Spleen (tissue), 11 donors: ENCODE measurements around the gene AIMP1. TPM values are rescaled to one million over a fixed set of nuclear protein-coding genes. Genes with fewer than 3 reads are reported as not detected.

Experiments used
- DNase-seq: peaks from one replicate; pipeline ENCODE4 v3.0.0-alpha.2; 2020
- H3K27ac ChIP-seq, 8 donors: fragments of 200-600 bp; sonication (generic) in 7 of 8; 1 replicate in 4 of 8; 2 replicates in 4 of 8; pipeline versions ENCODE4 v1.5.0 to v1.8.0; 2016 to 2021; ENCODE audit warnings: inconsistent platforms in 4 of 8, mild to moderate bottlenecking in 4 of 8, moderate library complexity in 1 of 8
- H3K27me3 ChIP-seq, 7 donors: fragments of 200-600 bp; sonication (generic) in 6 of 7; replicated peaks in 1 of 7; 1 replicate in 4 of 7; 2 replicates in 3 of 7; pipeline versions ENCODE4 v1.5.0 to v1.8.0; 2016 to 2021; ENCODE audit warnings: inconsistent platforms in 3 of 7, mild to moderate bottlenecking in 1 of 7
- H3K36me3 ChIP-seq, 6 donors: fragments of 200-600 bp; sonication (generic) in 5 of 6; 1 replicate in 4 of 6; 2 replicates in 2 of 6; pipeline versions ENCODE4 v1.5.0 to v1.8.0; 2016 to 2021; ENCODE audit warnings: inconsistent platforms in 2 of 6
- H3K4me1 ChIP-seq, 6 donors: fragments of 200-600 bp; sonication (generic) in 5 of 6; 1 replicate in 3 of 6; 2 replicates in 3 of 6; pipeline versions ENCODE4 v1.5.0 to v1.8.0; 2016 to 2021; ENCODE audit warnings: inconsistent platforms in 3 of 6
- H3K4me3 ChIP-seq, 8 donors: fragments of 200-600 bp; sonication (generic) in 7 of 8; 1 replicate in 4 of 8; 2 replicates in 4 of 8; pipeline versions ENCODE4 v1.5.0 to v1.8.0; 2016 to 2021; ENCODE audit warnings: inconsistent platforms in 4 of 8, mild to moderate bottlenecking in 4 of 8, moderate library complexity in 2 of 8
- H3K9me3 ChIP-seq, 8 donors: fragments of 200-600 bp; sonication (generic) in 7 of 8; 1 replicate in 4 of 8; 2 replicates in 4 of 8; pipeline versions ENCODE4 v1.5.0 to v1.8.0; 2016 to 2021; ENCODE audit warnings: inconsistent platforms in 4 of 8
- POLR2A ChIP-seq, 3 donors: fragments of 450-650 bp; IDR thresholded peaks; one replicate each; pipeline ENCODE4 v1.5.1; 2017; ENCODE audit warnings: antibody characterized with exemption in 3 of 3, mild to moderate bottlenecking in 1 of 3
- POLR2AphosphoS5 ChIP-seq, 3 donors: sonication (generic); formaldehyde crosslinking; IDR thresholded peaks; one replicate each; pipeline ENCODE4 v1.5.1; 2017; ENCODE audit warnings: antibody characterized with exemption in 3 of 3
- WGBS, 5 donors: extraction: QIAGEN DNeasy Blood & Tissue Kit in 3 of 5; methylation state at CpG; one replicate each; pipeline versions ENCODE4 v1.1.5 to v1.1.7; 2013 to 2018; 5-methylcytosine and 5-hydroxymethylcytosine counted together
- intact Hi-C: fragments of 100-400 bp; cut with DNase I; formaldehyde crosslinking; loops from one replicate; pipeline ENCODE4 v1.15.0; 2023; ENCODE audit warnings: low total_unique reads
- polyA plus RNA-seq, 3 donors: library from polyadenylated mRNA; stranded (reverse); fragments of 200-250 nt; gene quantifications; one replicate each; pipeline ENCODE4 v1.2.1, GENCODE V29; 2013
- total RNA-seq, 7 donors: library from RNA; depleted of rRNA in 3 of 7; stranded (reverse); fragments of >200 nt in 3 of 7; fragmentation: NEBNext Ultra II Directional in 4 of 7; extraction: Animal tissue kit (Norgen Biotek cat#: 25700) in 4 of 7; gene quantifications; one replicate each; pipeline versions ENCODE4 v1.1.0 to v1.2.1, GENCODE V29; 2016 to 2021
- TF ChIP-seq, protein P1 (sequence below), 11 experiments: fragments of 200-600 bp in 7 of 11; fragments of 450-650 bp in 4 of 11; sonication (generic) in 4 of 11; IDR thresholded peaks in 8 of 11; conservative IDR thresholded peaks in 3 of 11; 1 replicate in 7 of 11; 2 replicates in 4 of 11; pipeline versions ENCODE4 v1.4.0 to v1.8.0; 2016 to 2021; ENCODE audit warnings: antibody characterized with exemption in 11 of 11, inconsistent platforms in 4 of 11, mild to moderate bottlenecking in 1 of 11
- donor health status: healthy with polysubstance abuse.
- donor health status: DM: no; HTN: no; CAD: no; lungs with moderate emphysema.
- donor health status: DM: no; HTN: no; CAD: no.
- donor health status: Bipolar disorder and iron deficiency.
- donor health status: healthy.
- donor health status: DM: no; HTN: no; CAD: no.
- donor health status: DM: yes; HTN: yes; CAD: no.

The AIMP1 gene
- total and polyA plus RNA-seq, 10 donors, result 15.8 to 43.1 (median 29.2) TPM

DNA sequence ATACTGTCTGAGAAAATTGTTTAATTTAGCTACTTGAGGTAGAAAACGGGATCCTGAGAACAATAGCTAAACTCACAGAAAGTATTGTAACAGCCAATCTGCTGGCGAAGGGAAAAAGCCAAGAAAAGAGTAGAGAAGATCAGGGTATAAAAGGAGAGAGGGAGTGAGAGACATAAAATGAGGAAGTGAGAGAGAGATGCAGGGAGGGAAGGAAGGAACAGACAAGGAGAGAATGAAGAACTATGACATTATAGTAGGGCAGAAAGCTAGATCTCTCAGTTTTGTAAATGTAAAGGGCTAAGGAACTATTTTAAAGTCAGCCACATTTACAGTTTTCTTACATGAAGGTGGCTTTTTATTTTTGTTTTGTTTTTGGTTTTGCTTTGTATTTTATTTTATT is 53.9 kb downstream of the AIMP1 start:
- intact Hi-C loops, result no loop called here
- Histone ChIP-seq H3K27me3 (peaks cover 0 to 16% (median 0%) of the 10 kb centered on the region in 7 donors), H3K9me3 (no peaks in the 10 kb centered on the region), H3K4me1 (no peaks in the 10 kb centered on the region), H3K36me3 (no peaks in the 10 kb centered on the region), H3K27ac (no peak overlapping the region), H3K4me3 (no peak overlapping the region)
- DNase-seq, result no peak
- WGBS, 5 donors, result 67 to 83% (median 79%) methylated on average over 2 of the region's 2 CpGs
- TF ChIP-seq, protein P1, sequence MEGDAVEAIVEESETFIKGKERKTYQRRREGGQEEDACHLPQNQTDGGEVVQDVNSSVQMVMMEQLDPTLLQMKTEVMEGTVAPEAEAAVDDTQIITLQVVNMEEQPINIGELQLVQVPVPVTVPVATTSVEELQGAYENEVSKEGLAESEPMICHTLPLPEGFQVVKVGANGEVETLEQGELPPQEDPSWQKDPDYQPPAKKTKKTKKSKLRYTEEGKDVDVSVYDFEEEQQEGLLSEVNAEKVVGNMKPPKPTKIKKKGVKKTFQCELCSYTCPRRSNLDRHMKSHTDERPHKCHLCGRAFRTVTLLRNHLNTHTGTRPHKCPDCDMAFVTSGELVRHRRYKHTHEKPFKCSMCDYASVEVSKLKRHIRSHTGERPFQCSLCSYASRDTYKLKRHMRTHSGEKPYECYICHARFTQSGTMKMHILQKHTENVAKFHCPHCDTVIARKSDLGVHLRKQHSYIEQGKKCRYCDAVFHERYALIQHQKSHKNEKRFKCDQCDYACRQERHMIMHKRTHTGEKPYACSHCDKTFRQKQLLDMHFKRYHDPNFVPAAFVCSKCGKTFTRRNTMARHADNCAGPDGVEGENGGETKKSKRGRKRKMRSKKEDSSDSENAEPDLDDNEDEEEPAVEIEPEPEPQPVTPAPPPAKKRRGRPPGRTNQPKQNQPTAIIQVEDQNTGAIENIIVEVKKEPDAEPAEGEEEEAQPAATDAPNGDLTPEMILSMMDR (IDR thresholded peaks at IDR 0.05 in 8 of 11, conservative IDR thresholded peaks at IDR 0.05 in 3 of 11), result no peak
- no peak for TF ChIP-seq POLR2AphosphoS5 (IDR thresholded peaks at IDR 0.05)
- no peak for TF ChIP-seq POLR2A (IDR thresholded peaks at IDR 0.05)

DNA sequence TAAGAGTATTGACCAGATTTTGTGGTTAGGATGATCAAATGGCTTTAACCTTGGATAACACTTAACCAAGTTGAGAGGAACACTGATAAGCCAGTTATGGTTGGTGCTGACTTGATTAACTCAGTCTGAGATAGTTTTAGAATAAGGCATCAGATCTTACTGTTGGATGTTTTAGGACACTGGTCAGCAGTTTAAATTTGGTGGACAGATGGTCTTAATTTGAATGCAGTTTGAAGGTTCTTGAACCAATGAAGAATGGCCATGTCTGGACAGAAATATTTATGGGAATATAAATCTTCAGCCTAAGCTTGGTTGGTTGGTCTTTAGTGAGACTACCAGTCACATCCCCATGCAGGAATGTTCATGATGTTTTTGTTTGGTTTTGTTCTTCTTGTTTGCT is 54.8 kb downstream of the AIMP1 start:
- DNase-seq, result no peak
- intact Hi-C loops, result no loop called here
- no peak overlapping the region for H3K27ac ChIP-seq
- no peaks in the 10 kb centered on the region for H3K36me3 ChIP-seq
- H3K4me1 ChIP-seq, result no peaks in the 10 kb centered on the region
- no peaks in the 10 kb centered on the region for H3K9me3 ChIP-seq
- TF ChIP-seq, protein P1 (IDR thresholded peaks at IDR 0.05 in 8 of 11, conservative IDR thresholded peaks at IDR 0.05 in 3 of 11), result no peak
- TF ChIP-seq POLR2A (IDR thresholded peaks at IDR 0.05), result no peak
- no peak for TF ChIP-seq POLR2AphosphoS5 (IDR thresholded peaks at IDR 0.05)
- H3K4me3 ChIP-seq, result no peak overlapping the region
- peaks cover 0 to 17% (median 0%) of the 10 kb centered on the region in 7 donors for H3K27me3 ChIP-seq

DNA sequence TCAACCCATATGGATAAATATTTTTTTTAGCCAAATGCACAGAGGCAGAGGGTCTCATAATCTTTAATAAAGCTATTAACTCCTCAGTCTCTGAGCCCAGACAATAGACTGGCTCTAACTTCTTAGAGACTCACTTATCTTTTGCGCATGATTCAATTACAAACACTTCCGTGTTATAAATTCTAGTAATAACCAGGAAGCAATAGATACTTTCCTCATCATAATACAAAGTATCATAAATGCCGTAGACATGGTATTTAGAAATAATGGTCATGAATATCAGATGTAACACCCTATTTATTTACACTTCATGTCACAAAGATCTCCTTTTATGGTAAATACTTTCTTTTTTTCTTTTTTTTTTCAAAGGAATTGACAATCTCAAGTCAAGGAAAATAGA is 56.7 kb downstream of the AIMP1 start:
- no peak overlapping the region for H3K4me3 ChIP-seq
- no peak for TF ChIP-seq POLR2A (IDR thresholded peaks at IDR 0.05)
- TF ChIP-seq, protein P1 (IDR thresholded peaks at IDR 0.05 in 8 of 11, conservative IDR thresholded peaks at IDR 0.05 in 3 of 11), result no peak
- TF ChIP-seq POLR2AphosphoS5 (IDR thresholded peaks at IDR 0.05), result no peak
- no peaks in the 10 kb centered on the region for H3K36me3 ChIP-seq
- peaks cover 0 to 17% (median 0%) of the 10 kb centered on the region in 7 donors for H3K27me3 ChIP-seq
- H3K27ac ChIP-seq, result no peak overlapping the region
- no peak for DNase-seq
- no peaks in the 10 kb centered on the region for H3K9me3 ChIP-seq
- WGBS, 5 donors, result 86 to 93% (median 87%) methylated on average over 3 of the region's 3 CpGs
- H3K4me1 ChIP-seq, result no peaks in the 10 kb centered on the region
- intact Hi-C loops, result no loop called here

DNA sequence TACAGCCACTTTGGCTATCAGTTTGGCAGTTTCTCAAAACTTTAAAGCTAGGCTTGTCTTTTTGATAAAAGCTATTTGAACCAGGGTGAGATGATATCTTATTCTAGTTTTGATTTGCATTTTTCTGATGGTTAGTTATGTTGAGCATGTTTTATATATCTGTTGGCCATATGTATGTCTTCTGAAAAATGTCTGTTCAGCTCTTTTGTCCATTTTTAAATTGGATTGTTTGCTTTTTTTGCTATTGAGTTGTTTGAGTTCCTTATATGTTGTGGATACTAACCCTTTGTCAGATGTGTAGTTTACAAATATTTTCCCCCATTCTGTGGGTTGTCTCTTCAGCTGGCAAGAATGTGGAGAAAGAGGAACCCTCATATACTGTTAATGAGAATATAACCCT is 63.8 kb downstream of the AIMP1 start:
- Histone ChIP-seq H3K36me3 (no peaks in the 10 kb centered on the region), H3K9me3 (peaks cover 0 to 3% (median 0%) of the 10 kb centered on the region in 8 donors), H3K4me3 (no peak overlapping the region), H3K27ac (no peak overlapping the region), H3K27me3 (peaks cover 0 to 1% (median 0%) of the 10 kb centered on the region in 7 donors), H3K4me1 (no peaks in the 10 kb centered on the region)
- TF ChIP-seq POLR2AphosphoS5 (IDR thresholded peaks at IDR 0.05) (no peak), POLR2A (IDR thresholded peaks at IDR 0.05) (no peak)
- TF ChIP-seq, protein P1 (IDR thresholded peaks at IDR 0.05 in 8 of 11, conservative IDR thresholded peaks at IDR 0.05 in 3 of 11), result no peak
- DNase-seq, result no peak
- intact Hi-C loops, result no loop called here
